OCI-LY1 (cell line): ENCODE measurements around the gene PNPT1.

Experiments used
- EZH2 ChIP-seq: fragments of 200-600 bp; sonication (generic), shearing (Covaris generic); IDR thresholded peaks from 2 replicates; pipeline ENCODE4 v1.8.0; 2017; ENCODE audit warnings: borderline replicate concordance, mixed run types, mild to moderate bottlenecking, antibody characterized with exemption, low read length, moderate library complexity, mixed read lengths
- TF ChIP-seq, protein P1 (sequence below): fragments of 200-600 bp; sonication (generic), shearing (Covaris generic); IDR thresholded peaks from 2 replicates; pipeline ENCODE4 v1.5.1; 2017; ENCODE audit warnings: mild to moderate bottlenecking, antibody characterized with exemption, low read length, moderate library complexity, mixed read lengths

DNA sequence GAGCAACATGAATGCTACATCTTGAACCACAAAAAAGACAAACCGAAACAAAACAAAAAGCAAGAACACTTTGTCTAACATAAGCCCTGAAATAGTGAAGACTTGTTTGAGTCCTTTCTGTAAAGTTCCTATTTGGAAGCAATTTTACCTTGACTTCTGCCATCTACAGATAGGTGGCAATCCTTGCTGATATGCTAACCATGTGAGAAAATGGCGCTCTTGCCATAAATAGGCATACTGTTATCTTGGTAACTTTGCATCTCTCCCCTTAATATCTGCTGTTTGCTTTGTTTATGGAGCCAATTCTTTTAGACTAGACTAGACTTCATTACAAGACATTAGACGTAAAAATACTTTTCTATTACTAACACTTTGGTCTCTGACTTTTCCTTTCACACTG, 49.4 kb upstream of the PNPT1 start:
- TF ChIP-seq, protein P1, sequence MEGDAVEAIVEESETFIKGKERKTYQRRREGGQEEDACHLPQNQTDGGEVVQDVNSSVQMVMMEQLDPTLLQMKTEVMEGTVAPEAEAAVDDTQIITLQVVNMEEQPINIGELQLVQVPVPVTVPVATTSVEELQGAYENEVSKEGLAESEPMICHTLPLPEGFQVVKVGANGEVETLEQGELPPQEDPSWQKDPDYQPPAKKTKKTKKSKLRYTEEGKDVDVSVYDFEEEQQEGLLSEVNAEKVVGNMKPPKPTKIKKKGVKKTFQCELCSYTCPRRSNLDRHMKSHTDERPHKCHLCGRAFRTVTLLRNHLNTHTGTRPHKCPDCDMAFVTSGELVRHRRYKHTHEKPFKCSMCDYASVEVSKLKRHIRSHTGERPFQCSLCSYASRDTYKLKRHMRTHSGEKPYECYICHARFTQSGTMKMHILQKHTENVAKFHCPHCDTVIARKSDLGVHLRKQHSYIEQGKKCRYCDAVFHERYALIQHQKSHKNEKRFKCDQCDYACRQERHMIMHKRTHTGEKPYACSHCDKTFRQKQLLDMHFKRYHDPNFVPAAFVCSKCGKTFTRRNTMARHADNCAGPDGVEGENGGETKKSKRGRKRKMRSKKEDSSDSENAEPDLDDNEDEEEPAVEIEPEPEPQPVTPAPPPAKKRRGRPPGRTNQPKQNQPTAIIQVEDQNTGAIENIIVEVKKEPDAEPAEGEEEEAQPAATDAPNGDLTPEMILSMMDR = no peak
- no peak for TF ChIP-seq EZH2
